PC-9 (cell line): Measurements from ENCODE around the gene COL4A4. TPM values are rescaled to one million over a fixed set of nuclear protein-coding genes. Genes with fewer than 3 reads are reported as not detected.
"Not testable (repeated sequence)": the region's sequence is repeated elsewhere in the genome, so short reads cannot be mapped to it uniquely, and the experiment has no call there.

Experiments used
- BruUV-seq: library from RNA; stranded (reverse); fragments of 400-500 nt; replicated peaks from 2 replicates; lab custom pipeline; 2021; lab: Mats Ljungman, UMichigan
- CTCF ChIA-PET: fragments of 300-600 bp; sonication (Branson Sonifier 250); formaldehyde crosslinking; loops from one replicate; lab custom pipeline; 2022; ENCODE audit warnings: antibody characterized with exemption; lab: Charles Lee
- POLR2A ChIA-PET: fragments of 300-600 bp; sonication (Branson Sonifier 250); formaldehyde crosslinking; loops from one replicate; lab custom pipeline; 2022; ENCODE audit warnings: antibody characterized with exemption; ENCODE audit not compliant: unreplicated experiment; lab: Charles Lee
- DNase-seq, 2 experiments: peaks; one replicate each; pipeline versions ENCODE4 v3.0.0 to v3.0.0-alpha.2; 2015 to 2022; ENCODE audit warnings: mixed read lengths in 1 of 2
- H2AFZ ChIP-seq: fragments of 200-600 bp; sonication (generic); 2 replicates; pipeline ENCODE4 v1.8.1; 2017; ENCODE audit warnings: antibody characterized with exemption
- H3F3A ChIP-seq: fragments of 200-600 bp; sonication (generic); 2 replicates; pipeline ENCODE4 v1.8.1; 2017; ENCODE audit warnings: antibody characterized with exemption, mild to moderate bottlenecking, low read depth; ENCODE audit not compliant: insufficient read depth
- H3K27ac ChIP-seq: fragments of 200-600 bp; sonication (generic); 2 replicates; pipeline ENCODE4 v1.6.1; 2016; ENCODE audit warnings: mixed run types
- H3K27me3 ChIP-seq: fragments of 200-600 bp; sonication (generic); 2 replicates; pipeline ENCODE4 v1.6.1; 2016; ENCODE audit warnings: low read depth, mixed run types; ENCODE audit not compliant: insufficient read depth
- H3K36me3 ChIP-seq: fragments of 200-600 bp; sonication (generic); 2 replicates; pipeline ENCODE4 v1.6.1; 2016; ENCODE audit warnings: low read depth, mixed run types
- H3K4me1 ChIP-seq: fragments of 200-600 bp; sonication (generic); replicated peaks from 2 replicates; pipeline ENCODE4 v1.6.1; 2016; ENCODE audit warnings: mixed run types; ENCODE audit not compliant: insufficient read depth
- H3K4me2 ChIP-seq: fragments of 200-600 bp; sonication (generic); 2 replicates; pipeline ENCODE4 v1.6.1; 2017; ENCODE audit warnings: mixed run types
- H3K4me3 ChIP-seq: fragments of 200-600 bp; sonication (generic); 2 replicates; pipeline ENCODE4 v1.6.1; 2016; ENCODE audit warnings: mixed run types
- H3K79me2 ChIP-seq: fragments of 200-600 bp; sonication (generic); 2 replicates; pipeline ENCODE4 v1.6.1; 2017; ENCODE audit warnings: low read depth, mixed run types
- H3K9me2 ChIP-seq: fragments of 200-600 bp; sonication (generic); 2 replicates; pipeline ENCODE4 v1.8.1; 2017; ENCODE audit warnings: mild to moderate bottlenecking; ENCODE audit not compliant: insufficient read depth
- H3K9me3 ChIP-seq: fragments of 200-600 bp; sonication (generic); 2 replicates; pipeline ENCODE4 v1.8.1; 2016; ENCODE audit warnings: low read depth; ENCODE audit not compliant: insufficient read depth
- H4K20me1 ChIP-seq: fragments of 200-600 bp; sonication (generic); 2 replicates; pipeline ENCODE4 v1.8.1; 2017; ENCODE audit not compliant: insufficient read depth
- CTCF ChIP-seq: fragments of 200-600 bp; sonication (generic); conservative IDR thresholded peaks from 2 replicates; pipeline ENCODE4 v1.6.1; 2017; ENCODE audit warnings: mixed run types, antibody characterized with exemption, mild to moderate bottlenecking, moderate library complexity
- EZH2 ChIP-seq: fragments of 200-600 bp; sonication (generic); IDR thresholded peaks from 2 replicates; pipeline ENCODE4 v1.8.0; 2017; ENCODE audit warnings: antibody characterized with exemption, low read depth
- intact Hi-C: fragments of 100-400 bp; cut with micrococcal nuclease; formaldehyde crosslinking; loops from one replicate; pipeline ENCODE4 v1.10.0; 2022; ENCODE audit not compliant: unreplicated experiment
- total RNA-seq: library from RNA; stranded (reverse); gene quantifications from 2 replicates; pipeline ENCODE4 v1.2.3, GENCODE V29; 2021

The COL4A4 gene
- total RNA-seq, 1 experiment from 2014 or later: 5.6 TPM

- Histone ChIP-seq H3K4me2 (no peak overlapping the region), H3K4me1 (no peaks in the 10 kb centered on the region), H4K20me1 (no peaks in the 10 kb centered on the region), H3F3A (no peaks in the 10 kb centered on the region), H3K79me2 (no peaks in the 10 kb centered on the region), H2AFZ (no peak overlapping the region), H3K27ac (no peak overlapping the region), H3K27me3 (no peaks in the 10 kb centered on the region), H3K9me2 (no peaks in the 10 kb centered on the region), H3K36me3 (no peaks in the 10 kb centered on the region), H3K4me3 (no peak overlapping the region), H3K9me3 (no peaks in the 10 kb centered on the region; the same call in 1 of the 2 replicates)
- ChIA-PET CTCF (no interaction called here), POLR2A (no interaction called here)
- no TSS peak for BruUV-seq
- DNase-seq: no peak
- TF ChIP-seq EZH2 (no peak), CTCF (no peak)
- intact Hi-C loops: loop anchor here (1.0 kb wide), 1 partner anchor 84 kb away; no protein-coding TSS in a partner anchor
These were observed 16.8 kb upstream of the COL4A4 start for GRCh38 chr2:227180770-227181169.

GRCh38 chr2:227179988-227180685, 16.1 kb upstream of the COL4A4 start:
- H3F3A ChIP-seq: no peaks in the 10 kb centered on the region
- no peaks in the 10 kb centered on the region for H3K9me2 ChIP-seq
- H3K36me3 ChIP-seq: no peaks in the 10 kb centered on the region
- H3K27me3 ChIP-seq: no peaks in the 10 kb centered on the region
- CTCF ChIA-PET: no interaction called here
- intact Hi-C loops: loop anchor here (1.0 kb wide), 1 partner anchor 84 kb away; no protein-coding TSS in a partner anchor
- H2AFZ ChIP-seq: no peak overlapping the region
- no peak overlapping the region for H3K4me2 ChIP-seq
- H3K27ac ChIP-seq: no peak overlapping the region
- no peaks in the 10 kb centered on the region for H3K4me1 ChIP-seq
- no peaks in the 10 kb centered on the region for H4K20me1 ChIP-seq
- no peaks in the 10 kb centered on the region for H3K79me2 ChIP-seq
- no peaks in the 10 kb centered on the region; the same call in 1 of the 2 replicates for H3K9me3 ChIP-seq
- no peak for DNase-seq
- no TSS peak for BruUV-seq
- no peak overlapping the region for H3K4me3 ChIP-seq
- POLR2A ChIA-PET: no interaction called here
- TF ChIP-seq EZH2 (no peak), CTCF (no peak)

GRCh38 chr2:227177592-227178336, 13.8 kb upstream of the COL4A4 start:
- intact Hi-C loops: no loop called here
- Histone ChIP-seq H3K79me2 (no peaks in the 10 kb centered on the region), H3K36me3 (no peaks in the 10 kb centered on the region), H4K20me1 (no peaks in the 10 kb centered on the region), H3K4me1 (no peaks in the 10 kb centered on the region), H3K4me2 (no peak overlapping the region), H3K4me3 (no peak overlapping the region), H3K27me3 (no peaks in the 10 kb centered on the region), H2AFZ (no peak overlapping the region), H3K9me3 (no peaks in the 10 kb centered on the region; the same call in 1 of the 2 replicates), H3K9me2 (no peaks in the 10 kb centered on the region), H3F3A (no peaks in the 10 kb centered on the region), H3K27ac (no peak overlapping the region)
- CTCF ChIA-PET: interaction anchor here (0.5 kb wide), 1 partner anchor 342 kb away, joined by 4 read pairs; the partner anchor contains the start of gene RHBDD1
- no TSS peak for BruUV-seq
- TF ChIP-seq EZH2 (no peak), CTCF (no peak)
- DNase-seq: no peak
- POLR2A ChIA-PET: no interaction called here

GRCh38 chr2:227171779-227172178, 7.8 kb upstream of the COL4A4 start:
- H3K4me2 ChIP-seq, H4K20me1 ChIP-seq, H2AFZ ChIP-seq, POLR2A ChIA-PET, H3K9me3 ChIP-seq, H3K9me2 ChIP-seq, H3K27ac ChIP-seq, BruUV-seq, intact Hi-C loops, H3K4me1 ChIP-seq, H3K27me3 ChIP-seq, CTCF ChIA-PET, H3K36me3 ChIP-seq, H3F3A ChIP-seq, DNase-seq, H3K4me3 ChIP-seq, H3K79me2 ChIP-seq: not testable (repeated sequence)
